HL-60 (cell line): ENCODE results near the gene SMIM14.

Experiments
- DNase-seq, 2 experiments: peaks; one replicate each; pipeline ENCODE4 v3.0.0-alpha.2; 2010 to 2020; ENCODE audit warnings: low read depth in 1 of 2, low spot score in 1 of 2
- H3K27ac ChIP-seq: fragments of 250-450 bp; sonication (Bioruptor Pico); replicated peaks from 2 replicates; pipeline ENCODE4 v1.5.1; 2020; ENCODE audit warnings: mild to moderate bottlenecking, moderate library complexity
- H3K27me3 ChIP-seq: fragments of 250-450 bp; sonication (Bioruptor Pico); 2 replicates; pipeline ENCODE4 v1.5.1; 2021; ENCODE audit warnings: mild to moderate bottlenecking, moderate library complexity; ENCODE audit not compliant: insufficient read depth, poor library complexity, severe bottlenecking
- H3K4me3 ChIP-seq: replicated peaks from 2 replicates; pipeline ENCODE4 v1.5.1; 2011; ENCODE audit warnings: mild to moderate bottlenecking, control low read depth, low read length; ENCODE audit not compliant: insufficient read depth
- GABPA ChIP-seq: IDR thresholded peaks from 2 replicates; pipeline ENCODE4 v1.6.1; 2012; ENCODE audit warnings: low read depth
- POLR2AphosphoS5 ChIP-seq: IDR thresholded peaks from 2 replicates; pipeline ENCODE4 v1.6.1; 2012; ENCODE audit warnings: low read depth
- SPI1 ChIP-seq: IDR thresholded peaks from 2 replicates; pipeline ENCODE4 v1.6.1; 2012; ENCODE audit warnings: low read depth, mild to moderate bottlenecking, borderline replicate concordance
- TF ChIP-seq, protein P1 (sequence below): IDR thresholded peaks from 2 replicates; pipeline ENCODE4 v1.6.1; 2012; ENCODE audit warnings: low read depth; ENCODE audit not compliant: insufficient replicate concordance
- TF ChIP-seq, protein P2 (sequence below): IDR thresholded peaks from one replicate; pipeline ENCODE4 v1.5.1; 2011; ENCODE audit warnings: low read length, control low read depth, inconsistent platforms; ENCODE audit not compliant: insufficient read depth

SMIM14 gene

DNA sequence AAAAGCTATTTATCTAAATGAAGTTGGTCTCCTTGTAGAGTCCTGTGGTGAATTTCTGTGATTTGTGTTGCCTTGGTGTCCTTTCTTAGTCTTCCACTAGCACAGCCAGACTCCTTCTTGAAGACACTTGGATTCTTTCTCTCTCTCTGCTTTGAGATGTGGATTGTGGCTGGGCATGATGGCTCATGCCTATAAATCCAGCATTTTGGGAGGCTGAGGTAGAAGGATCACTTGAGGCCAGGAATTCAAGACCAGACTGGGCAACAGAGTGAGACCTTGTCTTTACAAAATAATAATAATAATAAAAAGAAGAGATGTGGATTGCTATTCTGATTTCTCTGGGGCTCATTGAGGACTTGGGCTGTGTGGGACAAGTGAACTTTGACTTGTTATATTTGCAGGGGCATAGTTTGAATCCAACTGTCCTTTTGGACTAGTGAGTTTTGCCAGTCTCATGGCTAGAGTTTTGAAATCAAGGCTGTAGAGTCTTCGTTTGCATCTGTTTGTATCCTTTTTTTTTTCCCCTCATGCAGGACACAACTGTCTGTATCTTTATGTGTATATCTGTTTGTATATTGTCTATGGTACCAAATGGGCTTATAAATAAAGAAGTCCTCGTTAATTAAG, 11.1 kb upstream of the SMIM14 start:
- Histone ChIP-seq H3K27ac (no peak overlapping the region), H3K4me3 (no peak overlapping the region)
- DNase-seq: no peak

GRCh38 chr4:39648827-39649558, 10.3 kb upstream of the SMIM14 start:
- no peak overlapping the region for H3K4me3 ChIP-seq
- H3K27ac ChIP-seq: no peak overlapping the region
- no peak for DNase-seq
- H3K27me3 ChIP-seq: no peaks in the 10 kb centered on the region
- TF ChIP-seq POLR2AphosphoS5 (no peak), GABPA (no peak), SPI1 (no peak)
- TF ChIP-seq, protein P1, sequence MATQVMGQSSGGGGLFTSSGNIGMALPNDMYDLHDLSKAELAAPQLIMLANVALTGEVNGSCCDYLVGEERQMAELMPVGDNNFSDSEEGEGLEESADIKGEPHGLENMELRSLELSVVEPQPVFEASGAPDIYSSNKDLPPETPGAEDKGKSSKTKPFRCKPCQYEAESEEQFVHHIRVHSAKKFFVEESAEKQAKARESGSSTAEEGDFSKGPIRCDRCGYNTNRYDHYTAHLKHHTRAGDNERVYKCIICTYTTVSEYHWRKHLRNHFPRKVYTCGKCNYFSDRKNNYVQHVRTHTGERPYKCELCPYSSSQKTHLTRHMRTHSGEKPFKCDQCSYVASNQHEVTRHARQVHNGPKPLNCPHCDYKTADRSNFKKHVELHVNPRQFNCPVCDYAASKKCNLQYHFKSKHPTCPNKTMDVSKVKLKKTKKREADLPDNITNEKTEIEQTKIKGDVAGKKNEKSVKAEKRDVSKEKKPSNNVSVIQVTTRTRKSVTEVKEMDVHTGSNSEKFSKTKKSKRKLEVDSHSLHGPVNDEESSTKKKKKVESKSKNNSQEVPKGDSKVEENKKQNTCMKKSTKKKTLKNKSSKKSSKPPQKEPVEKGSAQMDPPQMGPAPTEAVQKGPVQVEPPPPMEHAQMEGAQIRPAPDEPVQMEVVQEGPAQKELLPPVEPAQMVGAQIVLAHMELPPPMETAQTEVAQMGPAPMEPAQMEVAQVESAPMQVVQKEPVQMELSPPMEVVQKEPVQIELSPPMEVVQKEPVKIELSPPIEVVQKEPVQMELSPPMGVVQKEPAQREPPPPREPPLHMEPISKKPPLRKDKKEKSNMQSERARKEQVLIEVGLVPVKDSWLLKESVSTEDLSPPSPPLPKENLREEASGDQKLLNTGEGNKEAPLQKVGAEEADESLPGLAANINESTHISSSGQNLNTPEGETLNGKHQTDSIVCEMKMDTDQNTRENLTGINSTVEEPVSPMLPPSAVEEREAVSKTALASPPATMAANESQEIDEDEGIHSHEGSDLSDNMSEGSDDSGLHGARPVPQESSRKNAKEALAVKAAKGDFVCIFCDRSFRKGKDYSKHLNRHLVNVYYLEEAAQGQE: no peak
- TF ChIP-seq, protein P2, sequence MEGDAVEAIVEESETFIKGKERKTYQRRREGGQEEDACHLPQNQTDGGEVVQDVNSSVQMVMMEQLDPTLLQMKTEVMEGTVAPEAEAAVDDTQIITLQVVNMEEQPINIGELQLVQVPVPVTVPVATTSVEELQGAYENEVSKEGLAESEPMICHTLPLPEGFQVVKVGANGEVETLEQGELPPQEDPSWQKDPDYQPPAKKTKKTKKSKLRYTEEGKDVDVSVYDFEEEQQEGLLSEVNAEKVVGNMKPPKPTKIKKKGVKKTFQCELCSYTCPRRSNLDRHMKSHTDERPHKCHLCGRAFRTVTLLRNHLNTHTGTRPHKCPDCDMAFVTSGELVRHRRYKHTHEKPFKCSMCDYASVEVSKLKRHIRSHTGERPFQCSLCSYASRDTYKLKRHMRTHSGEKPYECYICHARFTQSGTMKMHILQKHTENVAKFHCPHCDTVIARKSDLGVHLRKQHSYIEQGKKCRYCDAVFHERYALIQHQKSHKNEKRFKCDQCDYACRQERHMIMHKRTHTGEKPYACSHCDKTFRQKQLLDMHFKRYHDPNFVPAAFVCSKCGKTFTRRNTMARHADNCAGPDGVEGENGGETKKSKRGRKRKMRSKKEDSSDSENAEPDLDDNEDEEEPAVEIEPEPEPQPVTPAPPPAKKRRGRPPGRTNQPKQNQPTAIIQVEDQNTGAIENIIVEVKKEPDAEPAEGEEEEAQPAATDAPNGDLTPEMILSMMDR: no peak

More for the DNA sequence above, 11.1 kb upstream of the SMIM14 start:
- no peak for TF ChIP-seq SPI1
- TF ChIP-seq, protein P1: no peak
- TF ChIP-seq, protein P2: no peak
- TF ChIP-seq POLR2AphosphoS5: no peak
- TF ChIP-seq GABPA: no peak
- H3K27me3 ChIP-seq: no peaks in the 10 kb centered on the region

DNA sequence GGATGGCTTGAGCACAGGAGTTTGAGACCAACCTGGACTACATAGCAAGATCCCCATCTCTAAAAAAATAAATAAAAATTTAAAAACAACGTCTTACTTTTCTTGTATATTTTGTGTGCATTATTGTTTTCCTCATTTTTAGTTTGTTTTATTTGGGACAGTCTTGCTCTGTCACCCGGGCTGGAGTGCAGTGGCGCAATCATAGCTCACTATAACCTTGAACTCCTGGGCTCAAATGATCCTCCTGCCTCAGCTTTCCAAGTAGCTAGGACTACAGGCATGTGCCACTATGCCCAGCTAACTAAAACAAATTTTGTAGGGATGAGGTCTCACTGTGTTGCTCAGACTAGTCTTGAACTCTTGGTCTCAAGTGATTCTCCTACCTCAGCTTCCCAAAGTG, 9.5 kb upstream of the SMIM14 start:
- H3K27ac ChIP-seq: no peak overlapping the region
- no peak overlapping the region for H3K4me3 ChIP-seq
- DNase-seq: no peak
- TF ChIP-seq GABPA: no peak
- TF ChIP-seq POLR2AphosphoS5: no peak
- TF ChIP-seq, protein P2: no peak
- TF ChIP-seq, protein P1: no peak
- TF ChIP-seq SPI1: no peak
- H3K27me3 ChIP-seq: no peaks in the 10 kb centered on the region
